SU-DHL-6 (cell line): ENCODE data around the gene LRIT1.

ENCODE experiments used
- EZH2phosphoT487 ChIP-seq: fragments of 200-600 bp; sonication (generic), shearing (Covaris generic); conservative IDR thresholded peaks from 2 replicates; pipeline ENCODE4 v1.6.1; 2018; ENCODE audit warnings: mild to moderate bottlenecking, antibody characterized with exemption, low read length, moderate library complexity, mixed read lengths
- TF ChIP-seq, protein P1 (sequence below): fragments of 200-600 bp; sonication (generic); IDR thresholded peaks from one replicate; pipeline ENCODE4 v1.5.1; 2017; ENCODE audit warnings: antibody characterized with exemption, mild to moderate bottlenecking, low read length, moderate library complexity; ENCODE audit not compliant: insufficient read depth, poor library complexity, severe bottlenecking

DNA sequence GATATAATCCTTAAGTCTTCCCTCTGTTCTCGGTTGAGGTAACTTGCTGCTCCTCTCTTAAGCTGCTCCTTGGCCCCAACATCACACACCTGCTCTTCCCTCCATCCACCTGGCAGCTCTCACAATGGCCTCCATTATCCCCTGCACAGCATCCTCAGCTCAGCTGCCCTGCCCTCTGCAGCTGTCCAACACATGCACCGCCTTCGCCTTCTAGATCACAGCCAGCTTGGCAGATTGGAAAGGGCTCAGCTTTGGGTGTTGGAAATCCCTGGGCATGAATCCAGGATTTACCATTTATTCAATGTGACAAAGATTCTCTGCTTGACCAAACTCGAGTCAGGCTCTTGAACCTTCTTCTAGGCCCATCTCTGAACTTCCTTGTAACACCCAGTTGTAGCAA, 24.1 kb upstream of the LRIT1 start:
- TF ChIP-seq, protein P1, sequence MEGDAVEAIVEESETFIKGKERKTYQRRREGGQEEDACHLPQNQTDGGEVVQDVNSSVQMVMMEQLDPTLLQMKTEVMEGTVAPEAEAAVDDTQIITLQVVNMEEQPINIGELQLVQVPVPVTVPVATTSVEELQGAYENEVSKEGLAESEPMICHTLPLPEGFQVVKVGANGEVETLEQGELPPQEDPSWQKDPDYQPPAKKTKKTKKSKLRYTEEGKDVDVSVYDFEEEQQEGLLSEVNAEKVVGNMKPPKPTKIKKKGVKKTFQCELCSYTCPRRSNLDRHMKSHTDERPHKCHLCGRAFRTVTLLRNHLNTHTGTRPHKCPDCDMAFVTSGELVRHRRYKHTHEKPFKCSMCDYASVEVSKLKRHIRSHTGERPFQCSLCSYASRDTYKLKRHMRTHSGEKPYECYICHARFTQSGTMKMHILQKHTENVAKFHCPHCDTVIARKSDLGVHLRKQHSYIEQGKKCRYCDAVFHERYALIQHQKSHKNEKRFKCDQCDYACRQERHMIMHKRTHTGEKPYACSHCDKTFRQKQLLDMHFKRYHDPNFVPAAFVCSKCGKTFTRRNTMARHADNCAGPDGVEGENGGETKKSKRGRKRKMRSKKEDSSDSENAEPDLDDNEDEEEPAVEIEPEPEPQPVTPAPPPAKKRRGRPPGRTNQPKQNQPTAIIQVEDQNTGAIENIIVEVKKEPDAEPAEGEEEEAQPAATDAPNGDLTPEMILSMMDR: no peak
- no peak for TF ChIP-seq EZH2phosphoT487
